Endothelial cell of umbilical vein (primary cell): ENCODE data around the gene MYRIP. TPM values are rescaled to one million over a fixed set of nuclear protein-coding genes. Genes with fewer than 3 reads are reported as not detected.

Source experiments
- BruUV-seq: library from RNA; stranded (reverse); fragments of 400-500 nt; replicated peaks from 2 replicates; lab custom pipeline; 2021; lab: Mats Ljungman, UMichigan
- CTCF ChIA-PET: fragments of 300-600, 350-600 bp; sonication (Branson Sonifier 250); formaldehyde crosslinking; loops from one replicate; lab custom pipeline; 2021; ENCODE audit warnings: antibody characterized with exemption, inconsistent platforms; lab: Charles Lee
- POLR2A ChIA-PET: fragments of 300-600, 350-600 bp; sonication (Branson Sonifier 250); formaldehyde crosslinking; loops from one replicate; lab custom pipeline; 2021; ENCODE audit warnings: antibody characterized with exemption, inconsistent platforms; lab: Charles Lee
- DNase-seq: peaks from one replicate; pipeline ENCODE4 v3.0.0-alpha.2; 2011; ENCODE audit warnings: low read depth, low spot score
- FAIRE-seq: peaks from 2 replicates; lab custom pipeline; 2011; peaks lifted over from hg19 to GRCh38; lab: Jason Lieb, UNC
- H2AFZ ChIP-seq: 2 replicates; pipeline ENCODE4 v1.6.0; 2012; ENCODE audit warnings: low read depth, low read length, control low read depth, inconsistent platforms
- H3K27ac ChIP-seq: 2 replicates; pipeline ENCODE4 v1.5.1; 2011; ENCODE audit warnings: low read depth, mild to moderate bottlenecking, control low read depth, low read length, moderate library complexity; ENCODE audit not compliant: insufficient read depth
- H3K27me3 ChIP-seq, 2 experiments: 2 replicates each; pipeline versions ENCODE4 v1.6.0 to v1.6.1; 2011; ENCODE audit warnings: low read length in 2 of 2, mixed read lengths in 1 of 2; ENCODE audit not compliant: control insufficient read depth in 2 of 2, insufficient read depth in 2 of 2
- H3K36me3 ChIP-seq, 2 experiments: 2 replicates in 1 of 2; 3 replicates in 1 of 2; pipeline ENCODE4 v1.5.1; 2011; ENCODE audit warnings: low read length in 2 of 2, mild to moderate bottlenecking in 1 of 2, moderate library complexity in 1 of 2; ENCODE audit not compliant: control insufficient read depth in 2 of 2, insufficient read depth in 2 of 2; ENCODE audit errors: extremely low read depth in 1 of 2
- H3K4me1 ChIP-seq: 3 replicates; pipeline ENCODE4 v1.5.1; 2011; ENCODE audit warnings: mild to moderate bottlenecking, low read length; ENCODE audit not compliant: control insufficient read depth, insufficient read depth; ENCODE audit errors: extremely low read depth
- H3K4me2 ChIP-seq: 2 replicates; pipeline ENCODE4 v1.6.1; 2011; ENCODE audit warnings: low read length, control low read depth, mixed read lengths; ENCODE audit not compliant: insufficient read depth
- H3K4me3 ChIP-seq, 3 experiments: fragments of 200-600 bp in 1 of 3; sonication (generic), shearing (Covaris generic) in 1 of 3; replicated peaks in 1 of 3; 2 replicates each; pipeline ENCODE4 v1.5.1; 2011 to 2016; ENCODE audit warnings: control low read depth in 3 of 3, low read length in 3 of 3, mild to moderate bottlenecking in 2 of 3, inconsistent platforms in 1 of 3, low read depth in 1 of 3, moderate library complexity in 1 of 3; ENCODE audit not compliant: insufficient read depth in 1 of 3
- H3K79me2 ChIP-seq: 2 replicates; pipeline ENCODE4 v1.6.0; 2012; ENCODE audit warnings: low read length, inconsistent platforms; ENCODE audit not compliant: control insufficient read depth, insufficient read depth
- H3K9ac ChIP-seq: replicated peaks from 2 replicates; pipeline ENCODE3; 2011; ENCODE audit warnings: low read length, control low read depth; ENCODE audit not compliant: insufficient read depth; ENCODE audit errors: extremely low read depth
- H3K9me1 ChIP-seq: replicated peaks from 3 replicates; pipeline ENCODE4 v1.6.0; 2011; ENCODE audit warnings: mild to moderate bottlenecking, low read length; ENCODE audit not compliant: control insufficient read depth, insufficient read depth; ENCODE audit errors: extremely low read depth
- H3K9me3 ChIP-seq: replicated peaks from 2 replicates; pipeline ENCODE4 v1.5.1; 2012; ENCODE audit warnings: low read length, inconsistent platforms; ENCODE audit not compliant: control insufficient read depth, insufficient read depth
- H4K20me1 ChIP-seq: replicated peaks from 2 replicates; pipeline ENCODE3; 2011; ENCODE audit warnings: mild to moderate bottlenecking, low read length; ENCODE audit not compliant: control insufficient read depth, insufficient read depth; ENCODE audit errors: extremely low read depth
- GATA2 ChIP-seq: IDR thresholded peaks from 2 replicates; pipeline ENCODE4 v1.7.0; 2011; ENCODE audit warnings: low read depth, mild to moderate bottlenecking, moderate library complexity, mixed read lengths, low read length; ENCODE audit not compliant: insufficient read length, insufficient read depth
- MAX ChIP-seq: IDR thresholded peaks from 2 replicates; pipeline ENCODE4 v1.6.1; 2011; ENCODE audit not compliant: insufficient read depth, insufficient read length
- dilution Hi-C: fragments of 300-500 bp; cut with MboI; formaldehyde crosslinking; loops from one replicate; pipeline ENCODE4 v1.15.0; 2019; ENCODE audit warnings: low sequenced_read_pairs; ENCODE audit not compliant: extremely low pct_ligation_motif_present
- intact Hi-C: fragments of 100-400 bp; cut with micrococcal nuclease; formaldehyde crosslinking; loops from one replicate; pipeline ENCODE4 v1.10.0; 2022
- polyA plus RNA-seq, 4 experiments: library from polyadenylated mRNA; depleted of rRNA in 3 of 4; stranded (reverse) in 3 of 4; unstranded in 1 of 4; fragments of >200 nt; gene quantifications; 2 replicates each; pipeline versions ENCODE4 v1.2.1 to v1.2.3, GENCODE V29; 2011 to 2012; ENCODE audit warnings: missing spikeins in 1 of 4
- total RNA-seq: library from RNA; stranded (reverse); gene quantifications from 2 replicates; pipeline ENCODE4 v1.2.3, GENCODE V29; 2021
- TF ChIP-seq, protein P1 (sequence below), 2 donors: IDR thresholded peaks; 1 replicate in 1 of 2; 2 replicates in 1 of 2; pipeline ENCODE4 v1.5.1; 2011; ENCODE audit warnings: low read length in 2 of 2, mild to moderate bottlenecking in 2 of 2, moderate library complexity in 2 of 2, control low read depth in 1 of 2, inconsistent platforms in 1 of 2, low read depth in 1 of 2; ENCODE audit not compliant: insufficient read depth in 1 of 2; ENCODE audit errors: extremely low read depth in 1 of 2

The MYRIP gene
- total and polyA plus RNA-seq, 2 donors (not counting 3 experiments of a cell fraction or from before 2014, with no cell fraction given) = 6.7 to 11.9 TPM

GRCh38 chr3:40191850-40192448, 382.5 kb downstream of the MYRIP start:
- H3K4me1 ChIP-seq = no peaks in the 10 kb centered on the region
- H4K20me1 ChIP-seq = no peaks in the 10 kb centered on the region
- H3K79me2 ChIP-seq = no peaks in the 10 kb centered on the region
- dilution Hi-C loops = no loop called here
- ChIA-PET POLR2A (no interaction called here), CTCF (interaction anchor here (0.6 to 8.3 kb wide), 30 partner anchors 8 to 649 kb away, joined by 3 to 261 read pairs (median 4); partner anchors contain the start of gene EIF1B)
- H3K9me3 ChIP-seq = no peaks in the 10 kb centered on the region
- TF ChIP-seq, protein P1, sequence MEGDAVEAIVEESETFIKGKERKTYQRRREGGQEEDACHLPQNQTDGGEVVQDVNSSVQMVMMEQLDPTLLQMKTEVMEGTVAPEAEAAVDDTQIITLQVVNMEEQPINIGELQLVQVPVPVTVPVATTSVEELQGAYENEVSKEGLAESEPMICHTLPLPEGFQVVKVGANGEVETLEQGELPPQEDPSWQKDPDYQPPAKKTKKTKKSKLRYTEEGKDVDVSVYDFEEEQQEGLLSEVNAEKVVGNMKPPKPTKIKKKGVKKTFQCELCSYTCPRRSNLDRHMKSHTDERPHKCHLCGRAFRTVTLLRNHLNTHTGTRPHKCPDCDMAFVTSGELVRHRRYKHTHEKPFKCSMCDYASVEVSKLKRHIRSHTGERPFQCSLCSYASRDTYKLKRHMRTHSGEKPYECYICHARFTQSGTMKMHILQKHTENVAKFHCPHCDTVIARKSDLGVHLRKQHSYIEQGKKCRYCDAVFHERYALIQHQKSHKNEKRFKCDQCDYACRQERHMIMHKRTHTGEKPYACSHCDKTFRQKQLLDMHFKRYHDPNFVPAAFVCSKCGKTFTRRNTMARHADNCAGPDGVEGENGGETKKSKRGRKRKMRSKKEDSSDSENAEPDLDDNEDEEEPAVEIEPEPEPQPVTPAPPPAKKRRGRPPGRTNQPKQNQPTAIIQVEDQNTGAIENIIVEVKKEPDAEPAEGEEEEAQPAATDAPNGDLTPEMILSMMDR (IDR thresholded peaks at IDR 0.05; ENCODE audit: extremely low read depth in 1 of 2, insufficient read depth in 1 of 2, low read depth in 1 of 2, low read length in 2 of 2) = peak; percentile 76 to 88
- TF ChIP-seq MAX (no peak), GATA2 (no peak)
- intact Hi-C loops = loop anchor here (1.0 to 2.0 kb wide), 3 partner anchors 117 to 261 kb away; partner anchors contain the start of gene EIF1B
- H3K4me2 ChIP-seq = no peak overlapping the region
- no peak overlapping the region for H3K27ac ChIP-seq
- no peak overlapping the region for H3K9ac ChIP-seq
- H3K4me3 ChIP-seq = no peak overlapping the region
- no peak for FAIRE-seq
- H2AFZ ChIP-seq = no peak overlapping the region
- peak; percentile 63 for DNase-seq
- H3K36me3 ChIP-seq = peaks cover 0 to 11% of the 10 kb centered on the region in 2 experiments
- H3K9me1 ChIP-seq = no peaks in the 10 kb centered on the region
- no peaks in the 10 kb centered on the region for H3K27me3 ChIP-seq
- BruUV-seq = no TSS peak

- no peaks in the 10 kb centered on the region for H4K20me1 ChIP-seq
- no peak for TF ChIP-seq MAX
- no peak overlapping the region for H3K27ac ChIP-seq
- H3K4me2 ChIP-seq = no peak overlapping the region
- H3K9me1 ChIP-seq = no peaks in the 10 kb centered on the region
- BruUV-seq = no TSS peak
- dilution Hi-C loops = no loop called here
- H3K4me3 ChIP-seq = no peak overlapping the region
- DNase-seq = no peak
- no peak overlapping the region for H3K9ac ChIP-seq
- intact Hi-C loops = loop anchor here (1.0 to 2.0 kb wide), 3 partner anchors 116 to 261 kb away; partner anchors contain the start of gene EIF1B
- CTCF ChIA-PET = interaction anchor here (1.0 to 8.3 kb wide), 6 partner anchors 7 to 650 kb away, joined by 5 to 261 read pairs (median 11); partner anchors contain the start of gene EIF1B
- H3K79me2 ChIP-seq = no peaks in the 10 kb centered on the region
- H3K36me3 ChIP-seq = peaks cover 0 to 10% of the 10 kb centered on the region in 2 experiments
- no peak overlapping the region for H2AFZ ChIP-seq
- peak; percentile 26 for FAIRE-seq
- POLR2A ChIA-PET = no interaction called here
- no peaks in the 10 kb centered on the region for H3K4me1 ChIP-seq
- H3K27me3 ChIP-seq = no peaks in the 10 kb centered on the region
- no peaks in the 10 kb centered on the region for H3K9me3 ChIP-seq
Observed at GRCh38 chr3:40192628-40193027, 383.2 kb downstream of the MYRIP start.
